ENCODE results near the gene NLRP5.
"Not testable (repeated sequence)": the region's sequence is repeated elsewhere in the genome, so short reads cannot be mapped to it uniquely, and the experiment has no call there.

NLRP5 gene

DNA sequence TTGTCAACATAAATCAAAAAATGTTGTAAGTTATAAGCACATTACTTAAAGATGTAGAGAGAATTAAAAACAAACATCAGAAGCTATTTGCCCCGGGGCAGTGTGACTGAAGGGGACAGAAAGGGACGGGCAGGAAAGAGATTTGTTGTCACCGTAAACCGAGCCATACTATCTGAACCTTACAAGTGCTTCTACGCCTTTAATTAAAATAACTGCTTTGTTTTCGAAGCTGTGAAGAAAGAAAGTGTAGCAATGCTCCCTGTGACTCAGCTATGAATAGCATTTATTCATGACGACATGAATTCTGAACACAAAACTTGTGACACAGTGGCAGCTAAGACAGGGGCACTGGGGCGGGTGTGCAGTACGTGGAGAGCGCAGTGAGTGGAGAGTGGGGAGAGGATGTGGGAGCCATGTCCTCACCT, 104.5 kb downstream of the NLRP5 start:
- TF ChIP-seq POLR2A (IDR thresholded peaks at IDR 0.05; ENCODE audit: low read depth, low read length) (no peak), TAF1 (IDR thresholded peaks at IDR 0.05; ENCODE audit: borderline replicate concordance, low read depth, low read length) (no peak), POLR2AphosphoS5 (IDR thresholded peaks at IDR 0.05; ENCODE audit: low read depth, low read length) (no peak)
- DNase-seq (ENCODE audit: insufficient read length) (no peak), FAIRE-seq (no peak)

- FAIRE-seq (no peak), DNase-seq (ENCODE audit: insufficient read length) (no peak)
- no peak for TF ChIP-seq POLR2A (IDR thresholded peaks at IDR 0.05; ENCODE audit: low read depth, low read length)
- TF ChIP-seq TAF1 (IDR thresholded peaks at IDR 0.05; ENCODE audit: borderline replicate concordance, low read depth, low read length) = no peak
- TF ChIP-seq POLR2AphosphoS5 (IDR thresholded peaks at IDR 0.05; ENCODE audit: low read depth, low read length) = no peak
Measured at GRCh38 chr19:56091751-56092546, 105.4 kb downstream of the NLRP5 start.

DNA sequence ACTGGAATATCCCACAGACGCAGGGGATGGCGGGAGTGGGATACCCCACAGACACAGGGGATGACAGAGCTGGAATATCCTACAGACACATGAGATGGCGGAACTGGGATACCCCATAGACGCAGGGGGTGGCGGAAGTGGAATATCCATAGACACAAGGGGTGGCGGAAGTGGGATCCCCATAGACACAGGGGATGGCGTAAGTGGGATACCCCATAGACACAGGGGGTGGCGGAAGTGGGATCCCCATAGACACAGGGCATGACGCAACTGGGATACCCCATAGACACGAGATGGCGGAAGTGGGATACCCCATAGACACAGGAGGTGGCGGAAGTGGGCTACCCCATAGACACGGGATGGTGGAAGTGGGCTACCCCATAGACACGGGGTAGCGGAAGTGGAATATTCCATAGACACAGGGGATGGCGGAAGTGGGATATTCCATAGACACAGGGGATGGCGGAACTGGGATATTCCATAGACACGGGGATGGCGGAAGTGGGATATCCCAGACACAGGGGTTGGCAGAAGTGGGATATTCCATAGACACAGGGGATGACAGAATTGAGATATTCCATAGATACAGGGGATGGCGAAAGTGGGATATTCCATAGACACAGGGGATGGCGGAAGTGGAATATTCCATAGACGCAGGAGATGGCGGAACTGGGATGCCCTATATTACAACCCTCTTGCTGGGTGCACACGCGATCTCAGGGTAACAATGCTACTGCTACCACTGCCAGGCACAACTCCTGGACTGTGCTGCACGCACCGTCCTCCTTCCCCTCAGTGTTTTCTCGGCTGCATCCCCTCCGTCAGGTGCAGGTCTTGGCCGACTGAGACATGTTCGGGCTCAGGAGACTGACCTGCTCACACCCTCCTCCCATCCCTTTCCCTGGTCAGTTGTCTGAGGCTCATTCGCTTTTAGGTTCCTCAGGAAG, 106.4 kb downstream of the NLRP5 start:
- TF ChIP-seq POLR2A (IDR thresholded peaks at IDR 0.05; ENCODE audit: low read depth, low read length) (0 out of 2 replicates have a peak, but pooled peaks have one; percentile 17), TAF1 (IDR thresholded peaks at IDR 0.05; ENCODE audit: borderline replicate concordance, low read depth, low read length) (no peak), POLR2AphosphoS5 (IDR thresholded peaks at IDR 0.05; ENCODE audit: low read depth, low read length) (peak; percentile 40; the same call in 1 of the 2 replicates)
- FAIRE-seq (no peak), DNase-seq (ENCODE audit: insufficient read length) (no peak)

DNA sequence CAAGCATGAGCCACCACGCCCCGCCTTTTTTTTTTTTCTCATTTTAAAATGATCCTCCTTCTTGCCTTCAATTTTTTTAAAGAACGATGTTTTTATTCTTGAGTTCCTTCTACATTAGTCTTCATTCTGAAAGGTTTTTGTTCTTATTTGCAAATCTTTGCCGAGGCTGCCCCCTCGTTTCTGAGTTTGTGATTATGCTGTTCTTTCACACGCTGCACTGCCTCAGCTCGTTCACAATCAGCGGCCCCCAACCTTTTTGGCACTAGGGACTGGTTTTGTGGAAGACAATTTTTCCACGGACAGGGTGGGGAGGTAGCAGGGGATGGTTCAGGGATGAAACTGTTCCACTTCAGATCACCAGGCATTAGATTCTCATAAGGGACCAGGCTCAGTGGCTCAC, 107.9 kb downstream of the NLRP5 start:
- DNase-seq (ENCODE audit: insufficient read length) = no peak
- no peak for FAIRE-seq
- no peak for TF ChIP-seq POLR2A (IDR thresholded peaks at IDR 0.05; ENCODE audit: low read depth, low read length)
- no peak for TF ChIP-seq TAF1 (IDR thresholded peaks at IDR 0.05; ENCODE audit: borderline replicate concordance, low read depth, low read length)
- no peak for TF ChIP-seq POLR2AphosphoS5 (IDR thresholded peaks at IDR 0.05; ENCODE audit: low read depth, low read length)

DNA sequence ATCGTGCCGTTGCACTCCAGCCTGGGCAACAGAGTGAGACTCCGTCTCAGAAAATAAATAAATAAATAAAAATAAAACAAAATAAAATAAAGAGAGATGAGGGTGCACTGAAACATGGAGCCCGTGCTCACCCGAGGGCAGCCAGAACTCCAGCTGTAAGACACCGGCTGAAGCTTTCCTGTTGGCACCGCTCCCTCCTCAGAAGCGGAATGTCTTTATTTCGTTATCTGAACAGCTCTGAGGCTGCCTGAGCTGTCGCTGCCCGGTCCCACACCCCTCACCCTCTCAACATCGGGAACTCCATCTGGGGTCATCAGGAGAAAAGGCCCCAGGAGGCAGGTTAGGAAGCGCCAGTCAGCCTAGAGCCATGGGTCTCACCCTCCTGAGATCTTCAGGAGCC, 110.1 kb downstream of the NLRP5 start:
- DNase-seq (ENCODE audit: insufficient read length) (no peak), FAIRE-seq (no peak)
- TF ChIP-seq TAF1 (IDR thresholded peaks at IDR 0.05; ENCODE audit: borderline replicate concordance, low read depth, low read length) (no peak), POLR2A (IDR thresholded peaks at IDR 0.05; ENCODE audit: low read depth, low read length) (no peak), POLR2AphosphoS5 (IDR thresholded peaks at IDR 0.05; ENCODE audit: low read depth, low read length) (no peak)

DNA sequence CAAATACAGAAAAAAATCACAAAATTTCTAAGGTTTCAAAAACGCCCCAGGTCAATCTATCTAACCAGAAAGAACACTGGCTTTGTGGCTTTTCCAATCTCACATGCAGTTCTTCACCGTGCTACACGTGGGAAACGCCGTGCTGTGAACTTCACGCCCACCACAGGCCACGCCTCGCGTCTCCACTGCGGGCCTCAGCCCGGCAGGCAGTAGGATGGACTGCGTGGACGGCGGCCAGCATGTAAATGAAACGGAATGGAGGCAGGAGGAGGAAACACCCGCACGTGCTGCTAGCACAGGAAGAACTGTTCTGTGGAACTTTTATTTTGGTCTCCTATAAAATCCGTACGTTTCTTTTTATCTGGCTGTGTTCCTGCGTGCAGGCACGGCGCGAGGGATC, 110.7 kb downstream of the NLRP5 start:
- DNase-seq (ENCODE audit: insufficient read length) = no peak
- no peak for FAIRE-seq
- TF ChIP-seq TAF1 (IDR thresholded peaks at IDR 0.05; ENCODE audit: borderline replicate concordance, low read depth, low read length) = no peak
- TF ChIP-seq POLR2A (IDR thresholded peaks at IDR 0.05; ENCODE audit: low read depth, low read length) = no peak
- TF ChIP-seq POLR2AphosphoS5 (IDR thresholded peaks at IDR 0.05; ENCODE audit: low read depth, low read length) = no peak

- FAIRE-seq (no peak), DNase-seq (ENCODE audit: insufficient read length) (no peak)
- TF ChIP-seq TAF1 (IDR thresholded peaks at IDR 0.05; ENCODE audit: borderline replicate concordance, low read depth, low read length) (no peak), POLR2AphosphoS5 (IDR thresholded peaks at IDR 0.05; ENCODE audit: low read depth, low read length) (no peak), POLR2A (IDR thresholded peaks at IDR 0.05; ENCODE audit: low read depth, low read length) (no peak)
Measured at GRCh38 chr19:56097776-56098175, 111.2 kb downstream of the NLRP5 start.

DNA sequence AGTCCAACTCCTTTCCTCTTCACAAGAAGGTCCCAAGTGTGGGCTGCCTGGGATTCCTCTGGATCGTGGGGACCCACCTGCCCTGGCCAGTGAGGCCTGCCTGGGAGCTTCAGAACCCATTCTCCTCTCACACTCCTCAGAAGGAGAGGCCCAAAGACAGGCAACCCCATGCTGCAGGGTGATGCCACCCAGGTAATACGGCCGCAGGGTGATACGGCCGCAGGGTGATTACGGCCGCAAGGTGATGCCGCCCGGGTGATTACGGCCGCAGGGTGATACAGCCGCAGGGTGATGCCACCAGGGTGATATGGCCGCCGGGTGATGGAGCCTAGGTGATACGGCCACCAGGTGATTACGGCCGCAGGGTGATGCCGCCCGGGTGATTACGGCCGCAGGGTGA, 111.7 kb downstream of the NLRP5 start:
- not testable (repeated sequence) for DNase-seq (ENCODE audit: insufficient read length); FAIRE-seq

DNA sequence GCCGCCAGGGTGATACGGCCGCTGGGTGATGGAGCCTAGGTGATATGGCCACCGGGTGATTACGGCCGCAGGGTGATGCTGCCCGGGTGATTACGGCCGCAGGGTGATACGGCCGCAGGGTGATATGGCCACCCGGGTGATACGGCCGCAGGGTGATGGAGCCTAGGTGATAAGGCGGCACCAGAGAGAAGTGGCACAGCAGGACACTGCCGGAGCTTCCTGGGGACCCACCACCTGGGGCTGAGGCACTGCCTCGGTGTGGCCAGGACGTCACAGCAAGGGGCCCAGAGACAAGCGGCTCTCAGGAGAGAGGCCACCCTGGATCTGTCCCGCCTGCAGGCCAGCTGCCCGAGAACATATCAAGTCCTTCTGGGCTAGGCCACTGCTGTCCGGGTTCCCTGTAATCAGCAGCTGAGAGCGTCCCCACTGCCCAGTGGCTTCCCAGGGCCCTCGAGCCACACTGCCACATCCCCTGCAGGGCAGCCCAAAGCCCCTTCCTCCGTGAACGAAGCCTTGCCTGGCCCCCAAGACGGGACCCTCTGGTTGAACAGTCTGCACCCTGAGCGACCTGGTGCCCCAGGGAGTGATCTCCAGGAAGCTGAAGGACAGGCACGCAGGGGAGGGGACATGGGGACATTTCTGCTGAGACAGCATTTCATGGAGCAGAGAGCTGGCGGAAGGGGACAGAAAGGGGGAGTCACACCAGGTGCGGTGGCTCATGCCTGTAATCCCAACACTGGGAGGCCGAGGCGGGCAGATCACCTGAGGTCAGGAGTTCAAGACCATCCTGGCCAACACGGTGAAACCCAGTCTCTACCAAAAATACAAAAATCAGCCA, 112.4 kb downstream of the NLRP5 start:
- no peak for TF ChIP-seq POLR2A (IDR thresholded peaks at IDR 0.05; ENCODE audit: low read depth, low read length)
- no peak for TF ChIP-seq POLR2AphosphoS5 (IDR thresholded peaks at IDR 0.05; ENCODE audit: low read depth, low read length)
- no peak for DNase-seq (ENCODE audit: insufficient read length)
- FAIRE-seq = no peak

GRCh38 chr19:56099638-56100539, 113.3 kb downstream of the NLRP5 start:
- FAIRE-seq = no peak
- DNase-seq (ENCODE audit: insufficient read length) = no peak
- no peak for TF ChIP-seq TAF1 (IDR thresholded peaks at IDR 0.05; ENCODE audit: borderline replicate concordance, low read depth, low read length)
- peak; percentile 34; the same call in 1 of the 2 replicates for TF ChIP-seq POLR2A (IDR thresholded peaks at IDR 0.05; ENCODE audit: low read depth, low read length)
- no peak for TF ChIP-seq POLR2AphosphoS5 (IDR thresholded peaks at IDR 0.05; ENCODE audit: low read depth, low read length)

All from GM12892 (cell line).